ENCODE measurements around the gene OTOG.

DNA sequence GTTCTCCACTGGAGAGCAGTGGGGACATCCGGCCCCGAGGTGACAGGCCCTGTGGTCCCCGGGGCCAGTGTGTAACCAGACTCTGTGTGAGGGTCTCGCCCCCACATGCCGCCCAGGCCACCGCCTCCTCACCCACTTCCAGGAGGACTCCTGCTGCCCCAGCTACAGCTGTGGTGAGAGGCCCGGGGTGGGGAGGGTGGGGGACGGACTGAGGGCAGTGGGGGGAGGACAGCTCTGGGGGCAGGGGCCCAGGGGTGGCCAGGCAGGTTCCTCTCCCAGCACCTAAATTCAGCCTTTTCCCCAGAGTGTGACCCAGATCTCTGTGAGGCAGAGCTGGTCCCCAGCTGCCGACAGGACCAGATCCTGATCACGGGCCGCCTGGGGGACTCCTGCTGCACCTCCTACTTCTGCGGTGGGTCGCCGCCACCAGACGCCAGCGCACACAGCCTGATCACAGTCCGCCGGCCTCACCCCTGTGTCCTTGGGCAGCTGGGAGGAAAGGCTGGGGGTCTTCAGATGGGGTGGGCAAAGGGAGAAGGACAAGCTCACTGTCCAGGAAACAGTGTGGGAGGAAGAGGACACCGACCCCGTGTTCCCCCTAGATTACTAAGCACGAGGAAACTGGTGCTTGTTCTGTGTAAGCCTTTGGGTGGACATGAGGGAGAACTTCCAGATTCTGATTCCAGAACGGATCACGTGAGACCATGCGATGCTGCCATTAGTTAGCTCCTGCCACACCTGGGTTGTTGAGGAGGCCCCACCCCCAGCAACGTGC, 87.9 kb downstream of the OTOG start:
- TF ChIP-seq, protein P1, sequence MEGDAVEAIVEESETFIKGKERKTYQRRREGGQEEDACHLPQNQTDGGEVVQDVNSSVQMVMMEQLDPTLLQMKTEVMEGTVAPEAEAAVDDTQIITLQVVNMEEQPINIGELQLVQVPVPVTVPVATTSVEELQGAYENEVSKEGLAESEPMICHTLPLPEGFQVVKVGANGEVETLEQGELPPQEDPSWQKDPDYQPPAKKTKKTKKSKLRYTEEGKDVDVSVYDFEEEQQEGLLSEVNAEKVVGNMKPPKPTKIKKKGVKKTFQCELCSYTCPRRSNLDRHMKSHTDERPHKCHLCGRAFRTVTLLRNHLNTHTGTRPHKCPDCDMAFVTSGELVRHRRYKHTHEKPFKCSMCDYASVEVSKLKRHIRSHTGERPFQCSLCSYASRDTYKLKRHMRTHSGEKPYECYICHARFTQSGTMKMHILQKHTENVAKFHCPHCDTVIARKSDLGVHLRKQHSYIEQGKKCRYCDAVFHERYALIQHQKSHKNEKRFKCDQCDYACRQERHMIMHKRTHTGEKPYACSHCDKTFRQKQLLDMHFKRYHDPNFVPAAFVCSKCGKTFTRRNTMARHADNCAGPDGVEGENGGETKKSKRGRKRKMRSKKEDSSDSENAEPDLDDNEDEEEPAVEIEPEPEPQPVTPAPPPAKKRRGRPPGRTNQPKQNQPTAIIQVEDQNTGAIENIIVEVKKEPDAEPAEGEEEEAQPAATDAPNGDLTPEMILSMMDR (IDR thresholded peaks at IDR 0.05; ENCODE audit: low read depth, low read length) = no peak
- TF ChIP-seq POLR2A (IDR thresholded peaks at IDR 0.05; ENCODE audit: extremely low read depth, insufficient read length) = no peak

Measured in NB4 (cell line).